NCI-H345 treated with DMSO at 0.1 percent for 48 hours (cell line): ENCODE data around the gene RCAN1.
"Not testable (repeated sequence)": the region's sequence is repeated elsewhere in the genome, so short reads cannot be mapped to it uniquely, and the experiment has no call there.

ENCODE experiments used
- DNase-seq: peaks from one replicate; lab custom pipeline; 2025; ENCODE audit not compliant: unreplicated experiment; lab: John Stamatoyannopoulos, UW

The RCAN1 gene

GRCh38 chr21:34621434-34622350 is 6.8 kb upstream of the RCAN1 start:
- DNase-seq, result no peak

- DNase-seq, result no peak
Measured at GRCh38 chr21:34619841-34620665, 5.1 kb upstream of the RCAN1 start.

GRCh38 chr21:34618941-34619340 is 4.0 kb upstream of the RCAN1 start:
- DNase-seq, result no peak

GRCh38 chr21:34617753-34618339 is 2.9 kb upstream of the RCAN1 start:
- DNase-seq, result no peak

GRCh38 chr21:34615487-34615814 is 538 bp upstream of the RCAN1 start:
- DNase-seq, result no peak

- no peak for DNase-seq
Measured at GRCh38 chr21:34613679-34614627, 960 bp downstream of the RCAN1 start.

- DNase-seq, result peak; percentile 65
Measured at GRCh38 chr21:34612557-34612956, 2.4 kb downstream of the RCAN1 start.

- DNase-seq, result peak; percentile 72
Measured at GRCh38 chr21:34612056-34612455, 2.9 kb downstream of the RCAN1 start.

- no peak for DNase-seq
Measured at GRCh38 chr21:34611528-34611927, 3.4 kb downstream of the RCAN1 start.

GRCh38 chr21:34609933-34610549 is 4.9 kb downstream of the RCAN1 start:
- DNase-seq, result no peak

- peak; percentile 75 for DNase-seq
Measured at GRCh38 chr21:34609244-34609932, 5.5 kb downstream of the RCAN1 start.

GRCh38 chr21:34607376-34607775 is 7.5 kb downstream of the RCAN1 start:
- not testable (repeated sequence) for DNase-seq

GRCh38 chr21:34606621-34607020 is 8.3 kb downstream of the RCAN1 start:
- DNase-seq, result no peak

GRCh38 chr21:34606051-34606450 is 8.9 kb downstream of the RCAN1 start:
- DNase-seq, result no peak

- not testable (repeated sequence) for DNase-seq
Measured at GRCh38 chr21:34604956-34605355, 10.0 kb downstream of the RCAN1 start.

- DNase-seq, result no peak
Measured at GRCh38 chr21:34604556-34604955, 10.4 kb downstream of the RCAN1 start.

GRCh38 chr21:34603710-34604057 is 11.2 kb downstream of the RCAN1 start:
- no peak for DNase-seq

GRCh38 chr21:34603002-34603709 is 11.8 kb downstream of the RCAN1 start:
- DNase-seq, result peak; percentile 99

- DNase-seq, result no peak
Measured at GRCh38 chr21:34602061-34602460, 12.9 kb downstream of the RCAN1 start.
